Left ventricle myocardium inferior (tissue), 1 donor: Measurements from ENCODE around the gene KIF6. TPM values are rescaled to one million over a fixed set of nuclear protein-coding genes. Genes with fewer than 3 reads are reported as not detected.

Source experiments
- DNase-seq: peaks from one replicate; pipeline ENCODE4 v3.0.0-alpha.2; 2020
- H3K27ac ChIP-seq: fragments of 200-600 bp; replicated peaks from 2 replicates; pipeline ENCODE4 v1.8.0; 2021
- H3K27me3 ChIP-seq: fragments of 200-600 bp; 2 replicates; pipeline ENCODE4 v1.8.0; 2021; ENCODE audit warnings: low read depth
- H3K36me3 ChIP-seq: fragments of 200-600 bp; 2 replicates; pipeline ENCODE4 v1.8.0; 2021
- H3K4me1 ChIP-seq: fragments of 200-600 bp; 2 replicates; pipeline ENCODE4 v1.8.0; 2021
- H3K4me3 ChIP-seq: fragments of 200-600 bp; 2 replicates; pipeline ENCODE4 v1.8.0; 2021; ENCODE audit warnings: mild to moderate bottlenecking, moderate library complexity
- H3K9me3 ChIP-seq: fragments of 200-600 bp; replicated peaks from 2 replicates; pipeline ENCODE4 v1.8.0; 2021
- CTCF ChIP-seq: fragments of 200-600 bp; IDR thresholded peaks from 2 replicates; pipeline ENCODE4 v1.8.0; 2021; ENCODE audit warnings: antibody characterized with exemption, mild to moderate bottlenecking, borderline replicate concordance
- intact Hi-C: fragments of 100-400 bp; cut with micrococcal nuclease; formaldehyde crosslinking; loops from one replicate; pipeline ENCODE4 v1.11.0; 2022
- total RNA-seq: library from RNA; stranded (reverse); fragmentation: NEBNext Ultra II Directional; extraction: Animal tissue kit (Norgen Biotek cat#: 25700); gene quantifications from one replicate; pipeline ENCODE4 v1.2.1, GENCODE V29; 2021
- donor health status: DM: no; HTN: yes; CAD: no; lungs with severe emphysema.

The KIF6 gene
- total RNA-seq, 1 donor from 2014 or later: 0.69 TPM

- intact Hi-C loops: no loop called here
- Histone ChIP-seq H3K27ac (no peak overlapping the region), H3K4me3 (no peak overlapping the region), H3K4me1 (peaks cover 12% of the 10 kb centered on the region), H3K27me3 (peaks cover 5% of the 10 kb centered on the region), H3K9me3 (peaks cover 8% of the 10 kb centered on the region), H3K36me3 (no peaks in the 10 kb centered on the region)
- no peak for DNase-seq
- no peak for TF ChIP-seq CTCF
Observed at GRCh38 chr6:39496456-39496855, 228.8 kb downstream of the KIF6 start.

- H3K9me3 ChIP-seq: no peaks in the 10 kb centered on the region
- no peak overlapping the region for H3K27ac ChIP-seq
- H3K4me3 ChIP-seq: no peak overlapping the region
- no peak for TF ChIP-seq CTCF
- H3K4me1 ChIP-seq: peaks cover 12% of the 10 kb centered on the region
- intact Hi-C loops: no loop called here
- DNase-seq: no peak
- no peaks in the 10 kb centered on the region for H3K36me3 ChIP-seq
- peaks cover 5% of the 10 kb centered on the region for H3K27me3 ChIP-seq
Observed at GRCh38 chr6:39495640-39496039, 229.6 kb downstream of the KIF6 start.

DNA sequence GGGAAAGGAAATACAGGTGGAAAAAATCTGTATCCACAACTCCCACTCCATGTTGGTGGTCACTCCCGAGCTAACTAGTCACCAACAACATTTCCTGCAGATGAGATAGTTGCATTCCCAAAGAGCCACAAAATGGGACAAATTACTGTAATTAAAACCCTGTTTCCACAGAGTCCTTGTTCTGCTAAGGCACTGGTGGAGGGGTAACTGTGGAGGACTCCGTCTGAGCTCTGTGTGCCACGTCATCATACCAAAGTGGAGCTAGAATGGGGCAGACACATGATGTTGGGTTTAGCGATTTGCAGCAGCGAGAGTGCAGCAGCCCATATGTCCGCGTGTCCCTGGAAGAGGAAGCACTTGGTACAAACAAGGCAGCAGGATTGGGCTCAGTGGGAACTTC, 230.2 kb downstream of the KIF6 start:
- Histone ChIP-seq H3K4me1 (peaks cover 19% of the 10 kb centered on the region), H3K4me3 (no peak overlapping the region), H3K27ac (no peak overlapping the region), H3K36me3 (no peaks in the 10 kb centered on the region), H3K27me3 (peaks cover 5% of the 10 kb centered on the region), H3K9me3 (no peaks in the 10 kb centered on the region)
- intact Hi-C loops: no loop called here
- no peak for DNase-seq
- no peak for TF ChIP-seq CTCF

DNA sequence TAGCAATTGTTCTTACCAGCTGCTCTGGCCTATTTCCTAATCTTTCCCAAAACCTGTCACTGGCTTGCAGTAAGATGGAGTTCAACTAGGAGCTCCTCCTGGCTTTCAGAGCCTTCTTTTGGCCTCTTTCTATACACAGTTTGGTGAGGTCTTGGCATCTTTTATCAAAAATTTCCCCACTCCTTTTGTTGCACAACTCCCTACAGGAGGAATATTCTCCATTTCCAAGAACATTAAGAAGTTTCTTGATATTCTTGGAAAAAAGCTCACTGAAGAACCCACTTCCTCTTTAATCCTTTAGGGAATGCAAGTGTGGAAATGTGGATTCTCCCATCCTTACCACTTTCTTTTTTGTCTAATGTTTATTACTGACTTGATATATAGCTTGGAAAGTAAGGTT, 231.4 kb downstream of the KIF6 start:
- Histone ChIP-seq H3K27me3 (no peaks in the 10 kb centered on the region), H3K27ac (no peak overlapping the region), H3K4me3 (no peak overlapping the region), H3K36me3 (no peaks in the 10 kb centered on the region), H3K9me3 (no peaks in the 10 kb centered on the region), H3K4me1 (peaks cover 28% of the 10 kb centered on the region)
- no peak for DNase-seq
- intact Hi-C loops: no loop called here
- TF ChIP-seq CTCF: no peak

GRCh38 chr6:39493174-39493573, 232.0 kb downstream of the KIF6 start:
- peaks cover 32% of the 10 kb centered on the region for H3K4me1 ChIP-seq
- intact Hi-C loops: no loop called here
- H3K27ac ChIP-seq: no peak overlapping the region

More at GRCh38 chr6:39493174-39493573, 232.0 kb downstream of the KIF6 start:
- no peak for DNase-seq
- no peak for TF ChIP-seq CTCF
- no peaks in the 10 kb centered on the region for H3K9me3 ChIP-seq
- H3K4me3 ChIP-seq: no peak overlapping the region
- no peaks in the 10 kb centered on the region for H3K36me3 ChIP-seq
- H3K27me3 ChIP-seq: no peaks in the 10 kb centered on the region
